GM18526 (cell line): ENCODE measurements around the gene PABPN1L.

Source experiments
- POLR2A ChIP-seq: IDR thresholded peaks from 3 replicates; pipeline ENCODE4 v1.6.1; 2011; ENCODE audit not compliant: insufficient read length; ENCODE audit errors: extremely low read depth

The PABPN1L gene

DNA sequence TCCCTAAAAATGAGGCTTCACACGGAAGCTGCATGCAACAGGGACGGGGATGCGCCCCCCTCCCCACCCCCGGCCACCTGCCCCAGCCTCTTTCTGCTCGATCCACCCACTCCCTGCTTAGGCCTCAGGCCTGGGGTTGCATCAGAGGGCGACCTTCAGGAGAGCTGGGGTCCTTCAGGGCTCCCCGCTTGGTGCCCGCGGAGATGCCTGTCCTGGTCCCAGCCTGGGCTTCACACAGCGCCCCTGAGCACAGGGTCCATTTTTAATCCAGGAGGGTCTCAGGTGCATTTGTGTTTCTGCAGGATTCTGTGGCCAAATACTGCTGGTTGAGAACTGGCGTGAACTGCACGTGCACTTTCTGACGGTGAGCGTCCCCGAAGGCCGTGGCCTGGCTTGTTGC lies 47.3 kb downstream of the PABPN1L start:
- TF ChIP-seq POLR2A: no peak

DNA sequence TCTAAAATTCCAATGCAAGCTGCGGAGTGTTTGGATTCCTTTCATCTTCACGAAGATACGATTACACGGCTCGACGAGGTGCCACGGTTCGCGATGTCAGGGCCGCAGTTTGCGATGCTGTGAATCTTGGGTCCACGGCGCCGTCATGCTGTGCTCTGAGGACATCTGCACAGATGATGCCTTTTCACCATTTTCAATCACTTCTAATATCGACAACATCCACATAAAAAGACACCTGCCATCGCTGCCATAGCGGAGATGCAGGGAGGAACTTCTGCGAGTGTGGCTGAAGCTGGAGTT lies 47.9 kb downstream of the PABPN1L start:
- no peak for TF ChIP-seq POLR2A

DNA sequence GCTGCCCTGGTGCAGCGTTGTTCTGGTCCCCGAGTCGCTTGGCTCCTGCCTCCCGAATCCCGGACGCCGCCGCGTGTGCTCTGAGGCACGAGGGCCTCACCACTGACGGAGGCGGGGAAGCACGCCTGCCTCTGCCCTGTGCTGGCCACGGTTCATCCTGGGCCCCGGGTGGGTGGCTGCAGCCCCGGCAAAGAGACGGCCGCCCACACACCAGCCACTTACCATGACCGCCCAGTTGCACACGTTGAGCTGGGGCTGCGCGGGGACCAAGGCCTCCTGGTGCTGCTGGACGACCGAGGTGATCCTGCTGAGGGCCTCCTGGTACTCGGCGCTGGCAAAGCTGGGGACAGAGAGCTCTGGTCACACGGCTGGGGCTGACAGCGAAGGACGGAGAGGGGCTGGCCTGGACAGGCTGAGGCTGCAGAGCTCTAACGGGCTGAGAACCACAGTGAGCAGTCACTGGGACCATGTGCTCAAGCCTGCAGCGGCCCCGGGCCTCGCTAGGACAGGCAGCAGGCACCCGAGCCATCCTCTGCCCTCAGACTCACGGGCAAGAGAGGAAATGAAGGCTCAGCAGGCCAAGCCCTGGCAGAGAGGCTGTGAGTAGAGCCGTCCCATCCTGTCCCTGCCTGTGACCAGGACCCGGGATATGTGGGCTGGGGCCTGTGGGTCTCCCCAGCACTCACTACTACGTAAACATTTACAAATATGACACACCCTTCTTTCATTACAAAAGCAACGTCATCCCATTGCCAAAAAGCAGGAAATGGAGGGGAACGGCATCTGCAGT lies 48.5 kb downstream of the PABPN1L start:
- TF ChIP-seq POLR2A: no peak

DNA sequence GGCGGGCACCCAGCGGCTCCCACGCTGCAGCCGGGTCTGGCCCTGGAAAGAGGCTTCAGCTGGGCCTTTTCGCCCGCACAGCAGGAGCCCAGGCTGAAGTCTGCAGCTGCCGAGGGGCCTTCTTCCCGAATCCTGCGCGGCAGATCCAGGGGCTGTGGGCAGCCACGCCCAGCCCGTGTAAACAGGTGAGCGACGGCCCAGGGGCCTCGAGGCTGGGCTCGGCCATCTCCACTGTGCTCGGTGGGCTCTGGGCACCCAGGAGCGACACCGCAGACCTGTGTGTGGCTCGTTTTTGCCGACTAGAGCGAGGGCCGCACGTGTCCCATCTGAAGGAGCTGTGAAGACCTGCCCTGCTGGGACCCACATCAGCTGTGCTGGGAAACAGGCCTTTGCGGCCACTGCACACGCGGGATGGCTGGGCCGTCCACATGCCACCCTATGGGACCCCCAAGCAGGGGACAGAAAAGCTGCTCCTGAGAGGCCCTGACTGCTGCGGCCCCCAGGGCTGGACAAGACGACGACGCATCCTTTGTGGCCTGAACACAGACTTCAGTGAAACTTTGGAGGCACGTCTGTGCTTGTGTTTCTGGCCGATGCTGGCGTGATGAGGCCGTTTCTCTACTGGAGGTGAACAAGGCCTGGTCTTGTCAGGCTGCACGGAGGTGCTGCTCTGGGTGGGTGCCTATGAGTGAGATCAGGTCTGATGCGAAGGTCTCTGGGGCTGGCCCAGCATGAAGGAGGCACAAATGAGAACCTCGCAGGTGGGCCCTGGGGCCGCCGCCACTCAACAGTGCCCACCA lies 49.5 kb downstream of the PABPN1L start:
- TF ChIP-seq POLR2A: no peak

DNA sequence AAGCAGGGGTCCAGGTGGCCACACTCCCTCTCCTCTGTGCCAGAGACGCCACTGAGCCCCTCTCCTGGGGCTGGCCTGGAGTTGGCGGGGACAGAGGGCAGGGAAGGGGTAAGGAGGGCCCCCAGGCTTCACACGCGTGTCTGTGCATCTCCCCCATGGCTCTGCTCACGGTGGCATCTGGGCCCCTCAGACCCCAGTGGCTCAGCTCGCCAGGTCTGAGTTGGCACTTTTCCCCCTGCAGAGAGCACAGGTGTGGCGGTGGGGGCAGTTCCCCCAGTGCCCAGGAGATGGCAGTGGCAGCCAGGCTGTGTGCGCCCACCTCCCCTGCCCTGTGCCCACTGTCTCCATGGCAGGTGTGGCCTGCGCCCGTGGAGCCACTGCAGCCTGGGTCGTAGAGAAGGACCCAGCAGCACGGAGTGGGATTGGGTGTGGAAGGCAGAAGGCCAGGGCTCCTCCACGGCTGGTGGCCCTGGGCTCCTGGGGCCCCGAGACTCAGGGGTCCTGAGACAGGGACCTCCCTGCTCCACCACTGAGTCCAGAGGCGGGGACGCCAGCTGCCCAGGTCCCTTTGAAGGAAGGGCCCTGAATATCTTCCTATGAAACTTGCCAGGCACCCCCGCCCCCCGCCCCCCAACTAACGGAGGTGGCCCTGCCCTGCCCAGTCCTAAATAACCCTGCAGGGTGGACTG lies 50.4 kb downstream of the PABPN1L start:
- no peak for TF ChIP-seq POLR2A

DNA sequence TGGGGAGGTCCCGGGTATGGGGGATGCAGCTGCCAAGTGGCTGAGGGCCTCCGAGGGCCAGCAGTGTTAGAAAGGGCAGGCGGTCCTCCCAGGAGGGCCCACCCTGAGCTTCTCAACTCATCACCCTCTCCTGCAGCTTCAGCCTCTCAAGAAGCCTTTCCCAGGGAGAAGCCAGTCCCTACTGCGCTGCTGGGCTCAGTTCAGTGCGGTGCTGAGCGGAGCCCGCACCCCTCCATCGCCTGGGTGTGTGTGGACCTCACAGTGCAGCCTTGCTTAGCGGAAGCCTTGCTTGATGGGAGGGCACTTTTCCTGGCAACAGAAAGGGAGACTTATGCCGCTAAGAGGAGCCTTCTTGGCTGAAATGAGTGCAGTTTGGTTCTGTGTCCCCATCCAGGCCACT lies 51.2 kb downstream of the PABPN1L start:
- TF ChIP-seq POLR2A: no peak

DNA sequence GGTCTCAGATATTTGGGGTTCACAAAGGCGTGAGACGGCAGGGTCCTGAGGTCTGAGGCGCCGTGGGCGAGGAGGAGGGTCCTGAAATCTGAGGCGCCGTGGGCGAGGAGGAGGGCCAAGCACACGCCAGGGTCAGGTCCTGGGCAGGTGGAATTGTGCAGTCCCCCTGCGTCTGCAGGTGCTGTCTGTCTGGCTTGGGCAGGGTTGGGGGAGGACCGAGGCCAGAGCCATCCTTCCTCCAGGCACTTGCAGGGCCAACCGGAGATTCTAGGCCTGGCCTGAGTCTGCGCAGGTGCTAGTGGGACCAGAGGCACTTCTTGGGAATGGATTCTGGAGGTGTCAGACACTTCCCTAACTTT lies 52.3 kb downstream of the PABPN1L start:
- TF ChIP-seq POLR2A: no peak
